Measurements from ENCODE around the gene C9orf43.

- TF ChIP-seq, protein P1, sequence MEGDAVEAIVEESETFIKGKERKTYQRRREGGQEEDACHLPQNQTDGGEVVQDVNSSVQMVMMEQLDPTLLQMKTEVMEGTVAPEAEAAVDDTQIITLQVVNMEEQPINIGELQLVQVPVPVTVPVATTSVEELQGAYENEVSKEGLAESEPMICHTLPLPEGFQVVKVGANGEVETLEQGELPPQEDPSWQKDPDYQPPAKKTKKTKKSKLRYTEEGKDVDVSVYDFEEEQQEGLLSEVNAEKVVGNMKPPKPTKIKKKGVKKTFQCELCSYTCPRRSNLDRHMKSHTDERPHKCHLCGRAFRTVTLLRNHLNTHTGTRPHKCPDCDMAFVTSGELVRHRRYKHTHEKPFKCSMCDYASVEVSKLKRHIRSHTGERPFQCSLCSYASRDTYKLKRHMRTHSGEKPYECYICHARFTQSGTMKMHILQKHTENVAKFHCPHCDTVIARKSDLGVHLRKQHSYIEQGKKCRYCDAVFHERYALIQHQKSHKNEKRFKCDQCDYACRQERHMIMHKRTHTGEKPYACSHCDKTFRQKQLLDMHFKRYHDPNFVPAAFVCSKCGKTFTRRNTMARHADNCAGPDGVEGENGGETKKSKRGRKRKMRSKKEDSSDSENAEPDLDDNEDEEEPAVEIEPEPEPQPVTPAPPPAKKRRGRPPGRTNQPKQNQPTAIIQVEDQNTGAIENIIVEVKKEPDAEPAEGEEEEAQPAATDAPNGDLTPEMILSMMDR (IDR thresholded peaks at IDR 0.05), result no peak
- TF ChIP-seq EP300 (IDR thresholded peaks at IDR 0.05), result no peak
- TF ChIP-seq POLR2A (IDR thresholded peaks at IDR 0.05), result no peak
Measured at GRCh38 chr9:113381909-113382411, 28.6 kb upstream of the C9orf43 start.

All from tibial nerve (tissue), 4 donors.